Inflammatory macrophage (primary cell): ENCODE measurements around the gene GIPR.
"Not testable (repeated sequence)": the region's sequence is repeated elsewhere in the genome, so short reads cannot be mapped to it uniquely, and the experiment has no call there.

Experiments
- DNase-seq, 2 donors: peaks; one replicate each; pipeline ENCODE4 v3.0.0-alpha.2; 2020 to 2022

GIPR gene

DNA sequence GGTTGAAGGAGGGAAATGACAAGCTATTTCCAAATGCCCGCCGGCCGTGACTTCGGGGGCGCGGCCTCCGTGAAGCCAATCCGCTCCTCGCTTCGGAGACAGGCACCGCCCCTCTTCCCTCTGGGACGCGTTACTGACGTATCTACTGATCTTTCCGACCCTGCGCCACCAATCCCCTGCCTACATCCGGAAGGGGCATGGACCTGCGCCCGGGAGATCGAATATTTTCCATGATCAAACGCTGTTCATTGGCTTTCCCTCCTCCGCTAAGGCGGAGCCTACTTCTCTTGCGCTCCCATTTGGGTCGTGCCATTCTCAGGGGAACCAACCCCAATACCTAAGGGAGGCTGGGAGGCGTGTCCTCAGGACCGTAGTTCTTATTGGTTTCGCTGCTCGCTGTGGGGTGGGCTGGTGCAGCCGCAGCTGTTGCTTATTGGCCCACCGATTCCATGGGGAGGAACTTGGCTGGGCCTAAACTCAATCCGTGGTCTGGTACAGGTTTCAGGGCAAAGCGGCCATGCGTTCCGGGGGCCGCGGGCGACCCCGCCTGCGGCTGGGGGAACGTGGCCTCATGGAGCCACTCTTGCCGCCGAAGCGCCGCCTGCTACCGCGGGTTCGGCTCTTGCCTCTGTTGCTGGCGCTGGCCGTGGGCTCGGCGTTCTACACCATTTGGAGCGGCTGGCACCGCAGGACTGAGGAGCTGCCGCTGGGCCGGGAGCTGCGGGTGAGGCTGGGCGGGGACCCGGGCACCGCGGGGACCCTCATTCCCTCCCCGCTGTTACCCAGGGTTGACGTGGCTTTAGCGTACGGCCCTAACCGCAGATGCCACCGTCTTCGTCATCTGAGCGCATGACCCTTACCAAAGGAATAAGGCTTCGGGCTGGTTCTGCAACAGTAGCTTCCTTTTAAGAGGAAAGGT lies 24.4 kb downstream of the GIPR start, which contains the start of gene QPCTL:
Gene QPCTL, plus strand, starts transcription at position 480 of the 919 bp plus-strand sequence. Its CDS starts 38 bp downstream, at position 518.
- DNase-seq = peak; percentile 100

DNA sequence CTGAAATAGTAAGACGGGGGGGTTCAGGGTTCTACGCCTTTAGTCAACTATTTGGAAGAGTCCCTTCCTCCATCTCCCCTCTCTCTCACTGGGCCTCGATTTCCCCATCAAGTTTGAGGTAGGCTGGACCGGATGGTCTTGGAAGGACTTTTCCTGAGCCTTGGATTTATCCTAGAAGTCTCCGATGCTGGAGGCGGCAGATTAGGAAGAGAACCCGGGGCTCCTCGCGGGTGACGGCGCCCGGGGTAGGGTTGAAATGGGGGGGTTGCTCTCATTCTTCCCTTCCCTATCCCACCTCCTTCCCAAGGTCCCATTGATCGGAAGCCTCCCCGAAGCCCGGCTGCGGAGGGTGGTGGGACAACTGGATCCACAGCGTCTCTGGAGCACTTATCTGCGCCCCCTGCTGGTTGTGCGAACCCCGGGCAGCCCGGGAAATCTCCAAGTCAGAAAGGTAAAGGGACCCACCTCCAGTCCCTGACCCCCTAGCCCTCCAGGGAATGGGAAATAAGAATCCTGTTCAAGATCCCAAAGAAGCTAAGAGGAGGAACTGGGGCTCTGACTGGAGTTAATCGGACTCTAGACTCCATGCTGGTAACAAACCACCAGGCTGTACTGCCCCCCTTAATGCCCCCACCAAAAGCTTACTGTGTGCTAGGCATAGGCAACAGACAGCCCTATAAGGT lies 25.2 kb downstream of the GIPR start:
- DNase-seq = peak; percentile 68 to 74

DNA sequence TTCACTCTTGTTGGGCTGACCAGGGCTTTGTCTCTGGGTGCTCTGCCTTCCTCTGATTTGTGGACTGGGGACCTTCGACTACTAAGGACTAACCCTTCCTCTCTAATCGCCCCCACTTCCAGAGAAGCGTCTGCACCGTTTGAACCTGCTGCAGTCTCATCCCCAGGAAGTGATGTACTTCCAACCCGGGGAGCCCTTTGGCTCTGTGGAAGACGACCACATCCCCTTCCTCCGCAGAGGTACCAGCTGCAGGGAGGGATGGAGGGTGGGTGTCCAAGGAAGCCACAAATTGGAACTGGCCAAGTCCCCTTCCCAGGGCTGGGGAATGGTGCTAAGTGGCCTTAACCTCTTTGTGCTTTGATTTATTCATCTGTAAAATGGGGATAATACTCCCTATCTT lies 33.7 kb downstream of the GIPR start:
- DNase-seq = no peak

DNA sequence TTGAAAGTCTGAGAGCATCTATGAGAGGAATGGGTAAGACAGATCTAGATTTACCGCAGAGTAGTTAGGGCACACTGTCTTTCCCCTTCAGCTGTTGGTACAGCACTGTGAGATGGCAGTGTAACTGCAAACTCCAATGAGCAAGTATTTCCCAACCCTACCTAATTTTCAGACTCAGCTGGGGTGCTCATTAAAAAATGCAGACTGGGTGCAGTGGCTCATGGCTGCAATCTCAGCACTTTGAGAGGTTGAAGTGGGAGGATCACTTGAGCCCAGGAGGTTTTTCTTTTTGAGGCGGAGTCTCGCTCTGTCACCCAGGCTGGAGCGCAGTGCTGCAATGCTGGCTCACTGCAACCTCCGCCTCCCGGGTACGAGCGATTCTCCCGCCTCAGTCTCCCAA lies 37.1 kb downstream of the GIPR start:
- no peak for DNase-seq

DNA sequence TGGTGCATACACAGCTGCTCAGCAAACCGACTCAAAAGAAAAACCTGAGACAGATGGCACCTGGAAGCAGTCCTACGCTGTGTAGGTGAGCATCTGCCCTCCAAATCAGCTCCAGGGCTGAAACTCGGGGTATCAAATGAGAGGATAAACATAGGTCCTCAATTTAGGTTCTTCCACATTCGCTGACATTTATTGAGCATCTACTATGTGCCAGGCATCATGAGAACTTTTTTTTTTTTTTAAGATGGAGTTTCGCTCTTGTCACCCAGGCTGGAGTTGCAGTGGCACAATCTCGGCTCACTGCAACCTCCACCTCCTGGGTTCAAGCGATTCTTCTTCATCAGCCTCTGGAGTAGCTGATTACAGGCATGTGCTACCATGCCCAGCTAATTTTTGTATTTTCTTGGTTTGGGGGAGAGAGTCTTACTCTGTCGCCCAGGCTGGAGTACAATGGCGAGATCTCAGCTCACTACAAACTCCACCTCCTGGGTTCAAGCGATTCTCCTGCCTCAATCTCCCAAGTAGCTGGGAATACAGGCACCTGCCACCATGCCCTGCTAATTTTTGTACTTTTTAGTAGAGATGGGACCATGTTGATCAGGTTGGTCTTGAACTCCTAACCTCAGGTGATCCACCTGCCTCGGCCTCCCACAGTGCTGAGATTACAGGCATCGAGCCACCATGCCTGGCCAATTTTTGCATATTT lies 37.8 kb downstream of the GIPR start:
- DNase-seq = no peak

DNA sequence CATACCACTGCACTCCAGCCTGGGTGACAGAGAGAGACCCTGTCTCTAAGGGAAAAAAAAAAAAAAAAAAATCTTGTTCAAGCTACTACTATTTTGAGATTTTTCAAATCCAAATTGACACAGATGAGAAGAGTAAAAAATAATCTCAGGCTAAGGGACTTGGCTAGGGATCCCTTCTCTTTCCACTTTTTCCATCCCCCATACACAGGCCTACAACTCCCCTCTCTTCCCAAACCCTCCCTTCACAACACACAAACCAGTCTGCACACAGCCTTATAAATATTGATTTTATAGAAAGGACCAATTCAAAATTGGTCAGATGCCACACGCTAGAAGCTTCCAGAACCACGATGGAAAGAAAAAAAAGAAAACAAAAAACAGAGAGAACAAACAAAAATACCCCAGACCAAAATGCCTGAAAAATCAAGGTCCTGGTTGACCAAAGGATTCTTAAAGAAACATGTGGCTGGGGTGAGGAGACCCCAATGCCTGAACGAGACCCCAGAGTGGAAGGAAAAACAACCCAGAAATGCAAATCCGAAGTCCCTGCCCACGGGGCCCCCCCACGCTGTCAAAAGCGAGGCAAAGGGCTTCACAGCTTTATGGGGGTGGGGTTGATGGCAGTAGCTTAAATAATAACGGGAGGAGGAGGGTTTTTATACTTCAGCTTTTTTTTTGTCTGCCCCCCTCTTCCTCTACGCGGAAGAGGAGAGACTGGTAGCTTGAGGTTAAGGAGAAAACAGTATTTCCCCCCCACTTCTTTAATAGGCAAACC lies 42.5 kb downstream of the GIPR start:
- DNase-seq = no peak

DNA sequence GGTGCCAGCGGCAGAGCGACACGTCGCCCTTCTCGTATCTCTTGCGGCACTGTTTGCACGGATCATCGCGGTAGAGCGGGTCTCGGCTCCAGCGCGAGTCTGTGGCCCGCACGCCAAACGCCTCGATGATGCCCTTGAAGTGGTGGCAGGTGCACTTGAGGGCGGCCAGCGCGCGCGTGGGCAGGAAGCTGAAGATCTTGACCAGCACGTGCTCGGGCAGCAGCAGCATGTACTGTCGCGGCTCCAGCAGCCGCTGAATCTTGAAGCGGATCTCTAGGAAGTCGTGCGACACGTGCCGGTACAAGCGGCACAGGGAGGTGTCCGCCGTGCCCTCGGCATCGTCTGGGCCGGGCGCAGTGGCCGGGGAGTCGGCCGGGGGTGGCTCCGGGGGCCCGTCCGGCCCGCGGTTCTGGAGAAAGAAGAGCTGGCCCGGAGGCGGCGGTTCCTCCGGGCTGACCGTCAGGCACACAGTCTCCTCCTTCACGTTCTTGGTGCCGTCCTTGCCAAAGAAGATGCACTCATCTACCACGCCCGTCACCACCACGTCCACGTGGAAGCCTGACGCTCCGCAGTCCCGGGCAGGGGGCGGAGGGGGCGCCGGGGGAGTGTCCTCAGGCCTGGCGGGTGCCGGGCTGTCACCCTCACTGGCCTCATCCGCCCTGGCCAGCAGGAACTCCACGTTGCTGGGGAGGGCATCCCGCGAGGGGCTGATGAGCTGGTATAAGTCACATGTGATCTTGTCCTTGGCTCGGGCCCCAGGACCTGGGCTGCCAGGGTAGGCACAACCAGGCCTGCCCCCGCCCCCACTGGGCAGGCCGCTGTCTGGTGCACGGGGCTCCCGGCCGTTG lies 44.1 kb downstream of the GIPR start:
- no peak for DNase-seq

DNA sequence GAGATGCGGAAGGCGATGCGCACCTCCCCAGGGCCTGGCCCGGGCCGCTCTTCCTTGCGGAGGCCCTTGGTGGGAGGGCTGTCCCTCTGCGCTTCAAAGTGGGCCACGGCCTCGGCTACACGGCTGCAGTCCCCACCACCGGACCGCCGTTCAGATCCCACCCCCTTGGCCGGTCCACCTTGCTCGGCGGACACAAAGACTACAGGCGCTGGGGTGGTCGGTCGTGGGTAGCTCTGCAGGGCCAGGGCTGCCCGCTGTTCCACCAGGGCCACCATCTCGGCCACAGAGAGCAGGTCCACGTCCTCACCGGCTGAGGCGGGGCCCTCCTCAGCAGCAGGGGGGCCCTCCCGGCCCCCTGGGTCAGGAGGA lies 44.7 kb downstream of the GIPR start:
- DNase-seq = no peak

DNA sequence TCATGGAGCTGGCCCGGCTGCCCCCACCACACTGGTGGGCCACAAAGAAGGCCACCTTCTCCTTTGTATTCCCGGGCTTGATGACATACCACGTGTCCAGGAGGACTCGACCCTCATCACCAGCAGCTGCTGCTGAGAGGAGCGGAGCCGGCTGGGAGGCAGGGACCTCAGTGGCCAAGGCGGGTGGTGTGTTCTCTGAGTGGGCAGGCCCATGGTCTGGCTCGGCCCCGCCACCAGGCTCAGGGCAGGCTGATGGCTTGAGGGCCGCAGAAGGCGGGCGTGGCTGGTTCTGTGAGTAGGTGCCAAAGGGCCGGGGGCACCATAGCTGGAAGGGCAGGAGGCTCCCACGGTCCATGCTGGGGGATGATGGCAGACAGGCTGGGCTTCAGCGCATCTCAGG lies 45.1 kb downstream of the GIPR start:
- no peak for DNase-seq

DNA sequence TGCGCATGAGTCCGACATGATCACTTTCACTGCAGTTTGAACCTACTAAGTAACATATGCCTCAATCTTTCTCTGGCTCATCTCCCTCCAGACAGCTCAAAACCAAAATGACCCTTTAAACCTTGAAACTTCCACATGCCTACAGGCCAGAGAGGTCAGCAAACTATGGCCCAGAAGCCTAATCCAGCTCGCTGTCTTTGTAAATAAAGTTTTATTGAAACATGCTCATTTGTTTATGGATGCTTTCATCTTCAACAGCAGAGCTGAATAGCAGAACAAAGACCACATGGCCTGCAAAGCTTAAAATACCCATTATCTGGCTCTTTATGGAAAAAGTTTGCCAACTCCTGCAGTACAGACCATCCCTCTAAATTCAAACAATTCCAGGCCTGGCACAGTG lies 47.1 kb downstream of the GIPR start:
- DNase-seq = peak in 1 of 2 donors; percentile 16

DNA sequence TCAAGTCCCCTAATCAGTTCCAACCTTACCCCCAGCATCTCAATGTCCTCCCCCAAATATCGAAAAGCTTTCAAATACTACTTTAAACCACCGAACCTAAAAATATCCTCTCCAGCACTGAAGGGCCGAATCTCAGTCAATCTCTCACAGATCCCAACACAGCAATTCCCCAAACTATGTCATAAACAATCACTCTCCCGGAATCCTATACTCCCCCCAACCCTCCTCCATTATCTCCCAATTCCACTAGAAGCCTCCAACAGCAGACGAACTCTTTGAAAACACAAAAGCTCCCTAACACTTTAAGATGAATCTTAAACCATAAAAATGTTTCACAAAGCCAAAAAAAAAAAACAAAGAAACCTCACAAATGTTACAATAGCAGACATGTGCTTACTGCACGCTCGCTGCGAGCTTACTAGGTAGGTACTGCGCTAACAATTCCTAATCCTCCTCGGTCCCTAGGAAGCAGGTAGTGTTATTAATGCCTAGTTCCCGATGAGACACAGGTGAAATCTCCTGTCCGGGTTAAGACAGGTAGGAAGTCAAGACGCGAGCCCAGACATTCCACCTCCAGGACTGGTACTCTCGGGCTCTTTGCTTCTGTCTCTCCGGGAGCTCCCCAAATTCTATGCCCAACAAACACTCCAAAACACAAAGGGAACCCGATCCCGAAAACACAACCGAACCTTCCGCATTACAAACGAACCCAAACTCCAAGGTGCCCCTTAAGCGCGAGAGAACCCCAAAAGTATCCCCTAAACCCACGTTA lies 48.5 kb downstream of the GIPR start:
- DNase-seq = peak in 1 of 2 donors; percentile 4

DNA sequence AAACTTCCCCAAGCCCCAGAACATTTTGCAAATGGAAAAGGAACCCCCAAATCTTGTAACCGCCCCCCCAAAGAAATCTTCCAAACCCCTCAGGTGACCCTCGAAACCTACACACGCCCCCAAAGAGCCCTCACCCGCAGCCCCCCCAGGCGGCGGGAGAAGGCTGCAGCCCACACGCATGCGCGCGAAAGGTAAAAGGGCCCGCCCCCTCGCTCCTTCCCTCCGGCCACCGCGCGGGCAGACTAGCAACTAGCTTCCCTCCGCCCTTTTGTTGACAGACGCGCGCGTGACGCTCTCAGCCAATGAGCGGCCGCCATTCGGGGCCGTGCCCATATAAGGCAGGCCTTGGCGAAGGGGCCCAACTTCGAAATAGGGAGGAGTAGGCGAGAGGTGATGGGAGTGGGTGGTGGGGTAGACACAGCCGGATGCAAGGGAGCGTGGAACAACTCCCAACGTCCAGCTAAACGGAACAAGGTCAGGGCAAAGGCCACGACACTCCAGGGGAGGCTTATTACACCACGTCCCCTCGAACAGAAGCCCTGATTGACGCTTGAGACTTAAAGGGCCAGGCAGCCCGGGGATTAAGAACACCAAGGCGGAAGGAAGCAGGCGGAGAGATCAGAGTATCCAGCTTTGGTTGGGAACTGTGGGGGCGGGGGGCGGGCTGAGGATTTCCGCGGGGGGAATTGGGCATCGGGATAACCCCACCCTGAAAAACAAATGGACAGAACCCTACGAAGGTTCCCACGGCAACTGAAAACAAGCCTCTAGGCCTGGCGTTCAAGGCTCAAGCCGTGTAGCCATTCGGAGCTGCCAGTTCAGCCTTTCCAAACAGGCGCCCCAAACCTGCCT lies 49.3 kb downstream of the GIPR start:
- peak; percentile 100 for DNase-seq

DNA sequence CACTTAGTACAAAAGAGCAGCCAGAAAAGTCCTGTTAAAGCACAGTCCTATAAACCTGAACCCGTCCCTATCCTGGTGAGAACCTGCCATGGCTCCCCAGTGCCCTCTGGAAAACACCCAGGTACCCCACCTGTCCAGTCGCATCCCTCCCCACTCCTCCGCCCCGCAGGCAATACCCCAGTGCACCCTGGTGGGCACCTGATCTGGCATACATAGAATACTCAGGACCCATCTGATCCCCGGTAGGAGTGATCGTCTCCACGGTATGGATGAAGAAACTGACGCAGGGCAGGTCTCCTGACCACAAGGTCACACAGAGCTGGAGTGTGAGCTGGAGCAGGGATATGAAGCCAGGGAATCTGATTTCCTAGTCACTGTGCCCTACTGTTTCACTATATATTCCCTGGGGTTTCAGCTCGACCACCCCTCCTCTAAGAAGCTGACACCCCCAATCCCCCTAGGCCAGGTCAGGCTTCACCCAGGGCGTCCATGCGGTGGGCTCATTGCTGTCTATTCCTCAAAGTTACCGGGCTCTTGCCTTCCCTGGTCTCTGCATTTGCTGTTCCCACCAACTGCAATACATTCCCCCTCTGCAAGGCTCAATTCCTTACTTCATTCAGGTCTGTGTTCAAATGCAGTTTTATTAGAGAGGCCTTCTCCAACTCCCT lies 50.1 kb downstream of the GIPR start:
- DNase-seq = no peak

DNA sequence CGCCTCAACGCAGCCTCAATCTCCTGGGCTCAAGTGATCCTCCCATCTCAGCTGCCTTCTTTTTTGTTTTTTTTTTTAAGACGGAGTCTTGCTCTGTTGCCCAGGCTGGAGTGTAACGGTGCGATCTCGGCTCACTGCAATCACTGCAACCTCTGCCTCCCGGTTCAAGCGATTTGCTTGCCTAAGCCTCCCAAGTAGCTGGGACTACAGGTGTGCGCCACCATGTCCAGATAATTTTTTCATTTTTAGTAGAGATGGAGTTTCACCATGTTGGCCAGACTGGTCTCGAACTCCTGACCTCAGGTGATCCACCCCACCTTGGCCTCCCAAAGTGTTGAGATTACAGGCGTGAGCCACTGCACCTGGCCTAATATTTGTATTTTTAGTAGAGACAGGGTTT lies 52.0 kb downstream of the GIPR start:
- not testable (repeated sequence) for DNase-seq

DNA sequence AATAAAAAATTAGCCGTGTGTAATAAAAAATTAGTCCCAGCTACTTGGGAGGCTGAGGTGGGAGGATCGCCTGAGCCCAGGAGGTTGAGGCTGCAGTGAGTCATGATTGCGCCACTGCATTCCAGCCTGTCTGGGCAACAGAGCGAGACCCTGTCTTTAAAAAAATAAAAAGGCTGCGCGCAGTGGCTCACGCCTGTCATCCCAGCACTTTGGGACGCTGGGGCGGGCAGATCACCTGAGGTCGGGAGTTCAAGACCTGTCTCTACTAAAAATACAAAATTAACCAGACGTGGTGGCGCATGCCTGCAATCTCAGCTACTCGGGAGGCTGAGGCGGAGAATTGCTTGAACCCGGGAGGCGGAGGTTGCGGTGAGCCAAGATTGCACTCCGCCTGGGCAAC lies 60.7 kb downstream of the GIPR start:
- DNase-seq = not testable (repeated sequence)

DNA sequence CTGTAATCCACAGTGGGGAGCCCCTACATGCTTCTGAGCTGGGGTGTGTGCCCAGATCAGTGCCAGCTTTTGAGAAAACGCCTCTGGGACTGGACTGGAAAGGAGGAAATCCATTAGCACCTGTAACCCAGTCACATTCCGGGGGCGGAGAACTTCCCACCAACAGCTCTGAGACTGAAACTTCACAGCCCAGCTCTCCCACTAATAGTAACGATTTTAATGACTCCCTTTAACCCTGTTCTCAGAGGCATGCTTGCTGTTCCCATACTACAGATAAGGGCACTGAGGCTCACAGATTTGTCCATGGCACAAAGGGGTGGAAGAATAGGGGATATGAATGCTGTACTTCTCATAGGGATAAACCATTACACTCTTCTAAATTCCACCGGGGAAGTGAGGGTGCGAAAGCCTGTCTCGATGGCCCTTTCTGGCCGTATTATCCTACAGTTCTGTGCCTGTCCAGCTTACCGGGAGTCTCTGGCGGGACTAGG lies 61.8 kb downstream of the GIPR start:
- DNase-seq = peak in 1 of 2 donors; percentile 21

DNA sequence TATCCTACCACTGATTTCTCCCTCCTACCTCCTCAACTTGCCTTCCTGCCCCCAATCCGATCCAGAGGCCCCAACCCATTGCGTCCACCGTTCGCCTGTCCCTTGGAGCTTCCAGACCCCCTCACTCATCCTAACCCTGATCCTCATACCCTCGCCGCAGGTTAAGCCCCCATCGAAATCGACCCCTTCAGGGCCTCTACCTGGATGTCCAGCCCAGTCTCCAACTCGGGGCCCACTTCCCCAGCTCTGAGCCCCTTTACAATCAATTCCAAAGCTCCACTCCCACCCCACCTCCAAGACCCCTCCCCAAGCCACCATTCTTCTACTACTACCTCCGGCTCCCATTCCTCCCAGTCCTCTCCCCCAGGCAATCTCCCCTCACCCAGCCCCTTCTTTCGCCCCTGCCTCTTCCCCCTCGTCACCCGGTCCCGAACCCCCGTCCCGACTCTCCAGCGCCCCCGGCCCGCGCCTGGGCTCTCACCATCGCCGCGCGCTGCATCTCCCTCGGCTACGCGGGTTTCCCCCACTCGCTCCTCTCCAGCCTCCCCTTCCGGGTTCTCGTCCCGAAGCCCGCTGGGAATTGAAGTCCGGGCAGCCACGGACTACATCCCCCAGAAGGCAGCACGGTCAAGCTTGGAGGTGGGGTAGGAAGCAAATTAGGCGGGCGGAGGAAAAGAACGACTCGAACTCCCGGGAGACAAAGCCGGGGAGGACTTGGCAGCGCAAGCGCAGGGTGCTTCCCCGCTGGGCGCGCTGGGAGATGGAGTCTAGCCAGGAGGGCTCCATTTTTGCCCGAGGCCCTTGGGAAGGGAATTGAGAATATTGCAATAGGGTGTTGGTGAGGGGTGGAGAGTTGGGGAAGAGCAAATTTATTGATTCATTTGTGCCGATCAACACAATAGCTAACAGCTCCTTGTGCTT lies 62.6 kb downstream of the GIPR start, which contains the start of gene FBXO46:
Gene FBXO46, minus strand, starts transcription at position 529 of the 921 bp plus-strand sequence. CDS start 17,401 bp downstream, outside the sequence.
- DNase-seq = peak; percentile 98
